Left lung (tissue), 10 donors: Measurements from ENCODE around the gene CLDN25. TPM values are rescaled to one million over a fixed set of nuclear protein-coding genes. Genes with fewer than 3 reads are reported as not detected.

Experiments
- ATAC-seq: fragments of 200-7000 bp; cut with Tn5 transposase; one replicate; pipeline ENCODE4 v1.9.1; 2020; ENCODE audit warnings: moderate library complexity
- DNase-seq, 4 donors: peaks; one replicate each; pipeline ENCODE4 v3.0.0-alpha.2; 2013 to 2020
- H3K27ac ChIP-seq, 2 donors: fragments of 200-600 bp; sonication (generic) in 1 of 2; one replicate each; pipeline versions ENCODE4 v1.5.0 to v1.8.0; 2020 to 2021
- H3K27me3 ChIP-seq, 2 donors: fragments of 200-600 bp; sonication (generic) in 1 of 2; one replicate each; pipeline versions ENCODE4 v1.5.0 to v1.8.0; 2020 to 2021
- H3K36me3 ChIP-seq, 2 donors: fragments of 200-600 bp; sonication (generic) in 1 of 2; one replicate each; pipeline versions ENCODE4 v1.5.0 to v1.8.0; 2020 to 2021
- H3K4me1 ChIP-seq, 2 donors: fragments of 200-600 bp; one replicate each; pipeline ENCODE4 v1.8.0; 2021
- H3K4me3 ChIP-seq, 2 donors: fragments of 200-600 bp; sonication (generic) in 1 of 2; one replicate each; pipeline versions ENCODE4 v1.5.0 to v1.8.0; 2020 to 2021; ENCODE audit warnings: mild to moderate bottlenecking in 1 of 2
- H3K9me3 ChIP-seq, 2 donors: fragments of 200-600 bp; sonication (generic) in 1 of 2; one replicate each; pipeline versions ENCODE4 v1.5.0 to v1.8.0; 2020 to 2021
- intact Hi-C, 2 donors: fragments of 100-400 bp; cut with DNase I; formaldehyde crosslinking; loops; one replicate each; pipeline versions ENCODE4 v1.11.2 to v1.14.2; 2022
- polyA plus RNA-seq, 6 donors: library from polyadenylated mRNA; unstranded; fragments of 120-200 nt; gene quantifications; one replicate each; pipeline ENCODE4 v1.2.1, GENCODE V29; 2013; ENCODE audit not compliant: insufficient read length in 6 of 6
- total RNA-seq, 2 donors: library from RNA; stranded (reverse); fragmentation: NEBNext Ultra II Directional; extraction: Animal tissue kit (Norgen Biotek cat#: 25700); gene quantifications; one replicate each; pipeline ENCODE4 v1.2.1, GENCODE V29; 2021
- TF ChIP-seq, protein P1 (sequence below), 2 donors: fragments of 200-600 bp; sonication (generic) in 1 of 2; IDR thresholded peaks; one replicate each; pipeline versions ENCODE4 v1.5.0 to v1.8.0; 2021; ENCODE audit warnings: antibody characterized with exemption in 2 of 2
- donor health status: DM: no; HTN: yes; CAD: no.
- donor health status: DM: no; HTN: no; CAD: no.

Gene CLDN25
- total and polyA plus RNA-seq, 8 donors: not detected

DNA sequence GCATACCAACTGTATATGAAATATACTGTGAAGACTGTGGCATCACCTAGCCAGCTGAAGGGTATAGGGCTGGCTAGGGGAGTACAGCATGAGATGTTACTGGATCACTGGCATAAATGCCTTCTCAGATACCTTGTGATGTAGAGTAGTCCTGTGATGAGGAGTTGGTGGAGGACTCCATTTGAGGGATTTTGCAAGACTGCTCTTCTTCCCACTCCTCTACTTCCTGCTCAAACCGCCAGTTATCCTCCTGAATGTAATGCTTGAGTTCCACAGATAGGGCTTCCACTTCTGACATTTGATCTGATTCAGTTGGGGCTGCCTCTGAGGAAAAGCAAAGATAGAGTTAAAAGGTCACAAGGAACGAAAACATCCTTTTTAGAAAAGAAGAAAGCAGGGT, 29.3 kb downstream of the CLDN25 start:
- no peak for ATAC-seq
- TF ChIP-seq, protein P1, sequence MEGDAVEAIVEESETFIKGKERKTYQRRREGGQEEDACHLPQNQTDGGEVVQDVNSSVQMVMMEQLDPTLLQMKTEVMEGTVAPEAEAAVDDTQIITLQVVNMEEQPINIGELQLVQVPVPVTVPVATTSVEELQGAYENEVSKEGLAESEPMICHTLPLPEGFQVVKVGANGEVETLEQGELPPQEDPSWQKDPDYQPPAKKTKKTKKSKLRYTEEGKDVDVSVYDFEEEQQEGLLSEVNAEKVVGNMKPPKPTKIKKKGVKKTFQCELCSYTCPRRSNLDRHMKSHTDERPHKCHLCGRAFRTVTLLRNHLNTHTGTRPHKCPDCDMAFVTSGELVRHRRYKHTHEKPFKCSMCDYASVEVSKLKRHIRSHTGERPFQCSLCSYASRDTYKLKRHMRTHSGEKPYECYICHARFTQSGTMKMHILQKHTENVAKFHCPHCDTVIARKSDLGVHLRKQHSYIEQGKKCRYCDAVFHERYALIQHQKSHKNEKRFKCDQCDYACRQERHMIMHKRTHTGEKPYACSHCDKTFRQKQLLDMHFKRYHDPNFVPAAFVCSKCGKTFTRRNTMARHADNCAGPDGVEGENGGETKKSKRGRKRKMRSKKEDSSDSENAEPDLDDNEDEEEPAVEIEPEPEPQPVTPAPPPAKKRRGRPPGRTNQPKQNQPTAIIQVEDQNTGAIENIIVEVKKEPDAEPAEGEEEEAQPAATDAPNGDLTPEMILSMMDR (IDR thresholded peaks at IDR 0.05): no peak

DNA sequence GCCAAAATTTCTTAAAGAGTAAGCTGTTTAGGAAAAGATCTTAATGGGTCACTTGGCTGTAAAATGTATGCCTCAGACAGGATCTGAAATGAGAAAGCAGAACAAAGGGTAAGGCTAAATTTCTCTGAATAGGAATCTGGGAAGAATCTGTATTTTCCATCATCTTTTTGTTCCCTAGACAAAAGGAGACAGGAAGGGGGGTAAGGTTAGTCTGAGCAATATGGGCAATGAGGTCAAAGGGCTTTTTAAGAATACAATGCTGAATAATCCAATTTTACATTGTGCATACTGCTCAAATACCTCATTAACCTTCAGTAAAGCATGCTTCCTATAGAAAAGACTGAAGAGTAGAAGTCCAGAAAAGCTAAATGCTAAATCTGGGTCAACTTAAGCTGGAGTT, 34.6 kb downstream of the CLDN25 start:
- H3K4me3 ChIP-seq: no peak overlapping the region
- H3K4me1 ChIP-seq: no peaks in the 10 kb centered on the region
- TF ChIP-seq, protein P1 (IDR thresholded peaks at IDR 0.05): no peak
- no peak overlapping the region for H3K27ac ChIP-seq
- H3K36me3 ChIP-seq: peaks cover 0 to 41% of the 10 kb centered on the region in 2 donors
- DNase-seq (no peak), ATAC-seq (no peak)
- intact Hi-C loops: no loop called here
- no peaks in the 10 kb centered on the region for H3K9me3 ChIP-seq
- H3K27me3 ChIP-seq: no peaks in the 10 kb centered on the region

More for the DNA sequence above, 29.3 kb downstream of the CLDN25 start:
- H3K4me1 ChIP-seq: no peaks in the 10 kb centered on the region
- no peak overlapping the region for H3K4me3 ChIP-seq
- H3K27me3 ChIP-seq: no peaks in the 10 kb centered on the region
- intact Hi-C loops: no loop called here
- no peak for DNase-seq
- peaks cover 0 to 71% of the 10 kb centered on the region in 2 donors for H3K36me3 ChIP-seq
- H3K9me3 ChIP-seq: no peaks in the 10 kb centered on the region
- H3K27ac ChIP-seq: no peak overlapping the region

DNA sequence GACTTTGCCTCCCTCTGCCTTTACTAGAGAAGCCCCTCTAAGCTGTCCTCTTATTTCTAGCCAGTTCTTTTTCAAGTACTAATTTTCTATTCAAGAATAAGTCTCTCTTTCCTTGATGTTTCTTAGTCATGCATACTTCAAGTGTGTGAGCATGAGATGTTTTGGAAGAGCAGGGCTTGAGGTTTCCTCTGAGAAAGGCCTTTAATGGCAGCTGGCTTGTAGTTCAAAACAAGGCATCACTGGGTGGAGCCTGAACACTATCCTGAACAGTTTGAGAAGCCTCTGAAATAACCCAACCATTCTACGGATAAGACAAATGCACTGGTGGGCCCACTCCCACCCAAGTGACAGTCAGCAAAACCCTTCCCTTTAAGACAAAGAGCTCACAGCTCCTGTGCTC, 37.6 kb downstream of the CLDN25 start:
- no peak for DNase-seq
- Histone ChIP-seq H3K36me3 (peaks cover 0 to 52% of the 10 kb centered on the region in 2 donors), H3K4me3 (no peak overlapping the region), H3K27me3 (no peaks in the 10 kb centered on the region), H3K27ac (no peak overlapping the region), H3K4me1 (no peaks in the 10 kb centered on the region), H3K9me3 (no peaks in the 10 kb centered on the region)
- TF ChIP-seq, protein P1 (IDR thresholded peaks at IDR 0.05): no peak
- ATAC-seq: no peak
- intact Hi-C loops: no loop called here

DNA sequence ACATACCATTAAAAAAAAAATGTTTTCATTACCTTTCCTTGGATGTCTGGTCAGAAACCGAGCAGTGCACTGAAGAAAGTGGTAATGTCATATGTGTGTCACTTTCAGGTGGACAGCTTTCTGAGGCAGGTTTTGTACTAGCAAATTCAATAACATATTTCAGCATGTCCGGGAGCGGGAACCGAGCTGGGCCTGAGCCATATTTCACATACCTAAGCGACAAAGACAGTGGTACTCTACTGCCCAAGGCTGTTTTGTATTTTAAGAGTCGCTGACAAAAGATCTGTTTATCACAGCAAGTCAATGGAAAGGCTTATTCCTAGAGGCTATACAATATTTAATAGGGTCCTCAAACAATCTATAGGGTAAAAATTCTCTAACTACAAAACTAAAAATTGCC, 38.0 kb downstream of the CLDN25 start:
- Histone ChIP-seq H3K4me3 (no peak overlapping the region), H3K4me1 (no peaks in the 10 kb centered on the region), H3K27me3 (no peaks in the 10 kb centered on the region), H3K36me3 (peaks cover 0 to 54% of the 10 kb centered on the region in 2 donors), H3K9me3 (no peaks in the 10 kb centered on the region), H3K27ac (no peak overlapping the region)
- TF ChIP-seq, protein P1 (IDR thresholded peaks at IDR 0.05): no peak
- intact Hi-C loops: no loop called here
- ATAC-seq (no peak), DNase-seq (no peak)

DNA sequence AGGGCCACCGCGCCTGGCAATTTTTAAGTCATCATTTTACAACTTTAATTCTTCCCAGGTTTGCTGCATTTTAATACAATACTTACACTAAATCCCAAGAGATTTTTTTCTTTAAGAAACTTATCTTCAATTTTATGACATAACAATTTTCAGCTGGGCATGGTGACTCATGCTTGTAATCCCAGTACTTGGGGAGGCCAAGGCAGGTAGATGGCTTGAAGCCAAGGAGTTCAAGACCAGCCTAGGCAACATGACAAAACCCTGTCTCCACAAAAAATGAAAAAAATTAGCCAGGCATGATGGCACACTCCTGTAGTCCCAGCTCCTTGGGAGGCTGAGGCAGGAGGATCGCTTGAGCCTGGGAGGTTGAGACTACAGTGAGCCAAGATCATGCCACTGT, 38.8 kb downstream of the CLDN25 start:
- H3K36me3 ChIP-seq: peaks cover 0 to 57% of the 10 kb centered on the region in 2 donors
- no peaks in the 10 kb centered on the region for H3K4me1 ChIP-seq
- H3K9me3 ChIP-seq: no peaks in the 10 kb centered on the region
- intact Hi-C loops: no loop called here
- H3K4me3 ChIP-seq: no peak overlapping the region
- DNase-seq (no peak), ATAC-seq (no peak)
- H3K27ac ChIP-seq: no peak overlapping the region
- H3K27me3 ChIP-seq: no peaks in the 10 kb centered on the region
- TF ChIP-seq, protein P1 (IDR thresholded peaks at IDR 0.05): no peak
